ENCODE measurements around the gene CAP1.
A peak's percentile ranks its signal among the peaks of the same experiment; 100 is the strongest.

The CAP1 gene

GRCh38 chr1:40059338-40059959 lies 18.9 kb downstream of the CAP1 start:
- no peak for DNase-seq

DNA sequence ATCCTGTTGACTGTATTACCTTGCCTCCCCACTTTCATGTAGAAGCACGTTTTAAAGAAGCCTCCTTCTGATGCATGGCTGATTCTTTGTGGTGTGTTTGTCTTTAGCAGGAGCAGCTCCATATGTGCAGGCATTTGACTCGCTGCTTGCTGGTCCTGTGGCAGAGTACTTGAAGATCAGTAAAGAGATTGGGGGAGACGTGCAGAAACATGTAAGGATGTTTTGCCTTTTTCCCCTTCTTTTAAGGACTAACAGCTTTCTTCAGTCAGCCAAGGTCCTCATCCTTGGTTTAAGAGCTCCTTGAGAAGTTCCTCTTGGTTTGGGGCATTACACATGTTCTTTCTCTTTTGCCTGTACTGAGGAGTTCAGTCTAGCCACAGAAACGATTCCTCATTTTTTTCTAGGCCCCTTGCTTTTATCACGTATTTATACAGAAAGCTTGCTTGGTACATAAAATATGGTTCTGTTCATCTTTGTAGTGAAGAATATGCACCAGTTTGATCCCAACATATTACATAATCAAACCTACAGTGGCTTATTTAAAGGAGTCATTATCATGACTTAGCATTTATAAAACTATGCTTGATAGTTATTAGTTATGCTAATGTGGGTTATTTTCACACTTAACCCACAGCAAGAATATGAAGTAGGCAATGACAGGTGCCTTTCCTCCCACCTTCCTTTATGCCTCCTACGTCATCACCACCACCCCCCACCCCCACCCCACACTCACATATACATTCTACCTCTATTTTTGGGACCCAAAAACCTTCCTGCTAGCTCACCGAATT lies 19.6 kb downstream of the CAP1 start:
- no peak for DNase-seq

- DNase-seq = no peak
Observed at GRCh38 chr1:40064797-40065499, 24.4 kb downstream of the CAP1 start.

DNA sequence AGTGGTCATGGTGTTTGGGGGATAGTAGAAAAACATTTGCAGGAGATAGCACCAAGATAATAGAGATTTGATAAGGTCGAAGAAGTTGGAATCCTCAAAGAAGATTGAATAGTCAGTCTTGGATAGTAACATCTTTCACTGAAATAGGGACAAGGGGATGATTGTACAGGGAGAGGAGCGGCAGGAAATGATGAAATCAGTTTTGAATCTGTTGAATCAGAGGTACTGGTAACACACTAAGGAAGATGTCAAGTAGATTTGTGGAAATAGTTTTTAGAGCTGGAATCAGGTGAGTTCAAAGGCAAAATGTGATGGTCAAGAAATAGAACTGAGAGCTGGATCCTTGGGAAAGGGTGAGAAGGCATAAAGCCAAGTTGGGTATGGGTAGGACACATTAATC lies 26.5 kb downstream of the CAP1 start:
- no peak for DNase-seq

DNA sequence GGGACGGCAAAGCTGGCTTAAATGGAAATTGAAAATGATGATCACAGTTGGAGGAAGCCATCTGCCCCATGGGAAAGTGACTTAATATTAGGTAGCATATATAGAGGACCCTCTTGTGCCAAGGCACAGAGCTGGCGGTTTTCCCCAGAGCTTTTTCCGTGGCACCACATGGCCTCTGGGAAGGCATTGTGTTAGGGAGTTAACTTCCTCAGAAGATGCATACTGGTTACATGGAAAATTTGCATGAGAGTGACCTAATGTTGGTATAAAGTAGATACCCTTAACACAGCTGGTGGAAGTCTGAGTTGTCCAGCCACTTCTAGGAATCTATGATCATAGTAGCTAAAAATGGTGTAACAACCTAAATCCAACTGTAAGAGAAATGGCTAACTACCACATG lies 27.3 kb downstream of the CAP1 start:
- DNase-seq = no peak

DNA sequence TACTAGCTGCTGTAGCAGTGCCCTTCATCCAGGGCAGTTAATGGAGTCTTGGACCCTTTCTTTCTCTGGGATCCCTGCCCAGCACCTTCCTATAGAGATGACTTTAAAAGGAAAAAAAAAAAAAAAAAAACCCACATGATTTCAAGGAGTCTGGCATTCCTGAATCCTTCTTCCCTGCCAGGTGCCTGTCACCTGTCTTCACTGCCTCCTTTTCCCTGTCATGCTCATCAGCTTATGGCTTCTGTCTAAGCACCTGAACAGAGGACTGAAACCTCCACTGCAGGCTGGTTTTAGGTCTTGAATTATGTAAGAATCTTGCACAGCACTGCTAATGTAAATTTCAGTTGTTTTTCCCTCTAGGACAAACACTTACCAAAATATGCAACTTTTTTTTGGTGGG lies 31.6 kb downstream of the CAP1 start:
- no peak for DNase-seq

DNA sequence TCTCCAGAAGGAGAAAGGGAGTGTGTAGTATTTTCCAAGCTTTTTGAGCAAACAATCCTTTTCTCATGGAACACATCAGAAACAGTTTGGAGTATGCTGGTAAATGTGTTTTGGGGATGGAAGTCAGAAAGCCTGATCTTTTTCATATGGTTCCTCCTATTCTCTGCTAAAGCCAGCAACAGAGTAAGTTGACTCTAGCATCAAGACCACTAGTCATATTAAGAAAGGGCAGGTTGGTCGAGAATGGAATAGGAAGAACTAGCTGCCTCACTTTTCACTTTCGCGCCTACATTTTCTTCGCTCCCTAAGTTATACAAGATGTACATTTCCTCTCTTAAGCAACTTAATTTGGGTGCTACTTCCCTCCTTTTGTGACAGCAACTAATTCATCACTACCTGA lies 32.5 kb downstream of the CAP1 start:
- no peak for DNase-seq

DNA sequence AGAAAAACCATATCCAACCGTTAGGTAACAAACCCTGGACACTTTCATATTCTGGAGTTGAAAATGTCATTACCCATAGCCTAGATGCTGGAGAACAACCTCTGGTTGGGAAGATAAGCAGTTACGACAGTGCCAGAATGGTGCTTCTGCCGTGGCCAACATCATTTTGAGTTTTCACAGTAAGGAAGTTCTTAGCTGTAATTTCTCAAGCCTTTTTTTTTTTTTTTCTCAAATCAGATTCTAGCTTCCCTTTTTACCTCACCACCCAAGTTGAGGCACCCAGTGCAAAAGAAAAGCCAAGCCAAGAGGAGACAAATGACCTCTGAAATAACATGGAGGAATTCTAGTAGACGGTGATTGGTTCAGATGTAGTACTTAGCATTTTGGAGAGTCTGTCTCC lies 34.7 kb downstream of the CAP1 start:
- DNase-seq = no peak

DNA sequence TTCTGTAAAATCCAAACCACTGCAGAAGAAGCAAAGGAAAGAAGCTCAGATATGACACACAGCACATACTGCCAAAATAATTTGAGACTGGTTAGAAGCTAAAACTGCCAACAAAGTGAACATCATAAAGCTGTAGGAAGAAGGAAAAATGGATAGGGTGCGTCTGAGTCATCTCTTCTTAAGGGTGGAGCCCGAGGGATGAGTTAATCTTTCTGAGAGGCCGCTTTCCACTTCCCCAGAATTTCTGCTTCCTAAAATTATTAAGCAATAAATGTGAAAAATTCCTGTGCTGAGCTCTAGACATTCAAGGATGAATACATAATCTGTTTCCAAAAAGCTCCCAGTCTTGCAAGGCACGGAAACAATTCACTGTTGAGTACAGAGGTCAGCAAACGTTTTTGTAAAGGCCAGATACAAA lies 36.4 kb downstream of the CAP1 start:
- no peak for DNase-seq

DNA sequence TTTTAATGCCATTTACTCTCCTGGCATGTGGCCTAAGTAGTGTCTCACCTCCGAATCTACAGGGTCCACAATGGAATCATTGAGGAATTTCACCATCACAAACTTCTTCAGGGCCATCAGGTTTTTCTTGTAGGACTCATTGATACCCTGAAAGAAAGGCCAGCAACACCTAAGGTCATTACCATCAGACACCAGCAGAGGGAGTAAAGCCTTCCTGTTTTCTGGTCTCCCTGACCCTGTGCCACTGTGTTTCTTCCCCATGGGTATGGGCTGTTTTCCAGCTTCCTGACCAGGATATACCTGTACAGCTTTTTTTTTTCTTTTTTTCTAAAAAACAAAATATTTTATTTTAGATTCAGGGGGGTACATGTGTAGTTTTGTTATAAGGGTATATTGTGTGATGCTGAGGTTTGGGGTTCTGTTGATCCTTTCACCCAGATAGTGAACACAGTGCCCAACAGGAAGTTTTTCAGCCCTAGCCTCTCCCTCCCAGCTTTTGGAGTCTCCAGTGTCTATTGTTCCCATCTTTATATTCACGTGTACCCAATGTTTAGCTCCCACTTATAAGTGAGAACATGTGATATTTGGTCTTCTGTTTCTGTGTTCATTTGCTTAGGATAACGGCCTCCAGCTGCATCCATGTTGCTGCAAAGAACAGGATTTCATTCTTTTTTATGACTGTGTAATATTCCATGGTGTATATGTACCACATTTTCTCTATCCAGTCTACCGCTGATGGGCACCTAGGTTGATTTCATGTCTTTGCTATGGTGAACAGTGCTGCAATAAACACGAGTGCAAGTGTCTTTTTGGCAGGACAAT lies 38.2 kb downstream of the CAP1 start:
- DNase-seq = no peak

GRCh38 chr1:40079774-40080400 lies 39.4 kb downstream of the CAP1 start:
- no peak for DNase-seq

GRCh38 chr1:40081871-40082270 lies 41.3 kb downstream of the CAP1 start:
- no peak for DNase-seq

DNA sequence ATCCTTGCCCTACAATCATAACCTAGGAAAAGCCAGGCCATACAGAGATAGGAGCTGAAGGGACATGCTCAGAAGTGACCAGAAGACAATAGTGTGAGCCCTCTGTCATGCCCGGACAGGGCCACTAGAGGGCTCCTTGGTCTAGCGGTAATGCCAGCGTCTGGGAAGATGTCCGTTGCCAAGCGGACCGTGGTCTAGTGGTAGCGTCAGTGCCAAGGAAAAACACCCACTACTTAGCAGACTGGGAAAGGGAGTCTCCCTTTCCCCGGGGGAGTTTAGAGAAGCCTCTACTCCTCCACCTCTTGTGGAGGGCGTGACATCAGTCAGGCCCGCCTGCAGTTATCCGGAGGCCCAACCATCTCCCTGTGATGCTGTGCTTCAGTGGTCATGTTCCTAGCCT lies 44.2 kb downstream of the CAP1 start:
- DNase-seq = peak; percentile 24

DNA sequence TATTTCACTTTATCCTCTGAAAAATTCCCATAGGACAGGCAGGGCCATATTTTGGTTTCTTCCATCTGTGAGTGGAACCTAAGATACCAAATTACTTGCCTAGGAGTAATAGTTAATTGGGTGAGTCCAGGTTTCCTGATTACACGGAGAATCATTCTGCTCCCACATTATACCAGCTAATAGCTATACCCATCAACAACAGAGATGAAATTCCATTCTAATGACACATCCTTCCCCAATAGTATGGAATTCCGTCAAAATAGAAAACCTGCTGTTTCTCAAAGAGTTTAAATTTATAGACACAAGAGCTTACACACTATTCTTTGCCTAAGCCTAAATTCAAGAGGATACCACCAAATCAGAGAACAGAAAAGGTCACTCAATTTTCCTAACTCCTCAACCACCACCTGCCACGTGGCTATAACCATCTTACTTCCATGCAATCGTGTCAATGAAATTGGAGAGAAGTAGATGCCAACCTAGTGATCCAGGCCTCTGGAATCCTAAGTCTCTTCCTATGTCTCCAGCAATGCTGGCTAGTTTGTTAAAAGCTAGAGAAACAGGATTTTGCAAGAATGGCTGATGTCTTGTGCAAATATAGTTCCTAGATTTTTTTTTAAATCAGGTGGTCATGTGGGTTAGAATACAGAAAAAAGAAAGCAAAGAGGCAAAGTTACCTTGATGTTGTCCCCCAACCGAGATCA lies 50.3 kb downstream of the CAP1 start:
- no peak for DNase-seq

DNA sequence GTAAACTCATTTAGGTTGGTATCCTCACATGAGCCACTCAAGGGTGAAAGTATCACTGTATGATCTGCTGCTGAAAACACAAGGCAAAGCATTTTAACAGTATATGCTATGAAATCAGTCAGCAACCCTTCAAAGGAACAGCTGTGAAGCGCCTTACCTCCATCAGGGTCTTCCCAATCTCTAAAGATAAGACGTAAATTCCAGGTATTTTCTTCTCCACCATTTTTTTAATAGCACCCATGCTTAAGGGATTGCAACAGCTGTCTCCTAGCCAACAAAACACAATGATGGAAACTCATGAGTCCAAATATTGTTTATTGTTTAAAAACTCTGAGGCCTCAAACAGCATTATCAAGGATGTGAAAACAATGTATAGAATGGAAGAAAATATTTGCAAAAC lies 51.7 kb downstream of the CAP1 start:
- no peak for DNase-seq

DNA sequence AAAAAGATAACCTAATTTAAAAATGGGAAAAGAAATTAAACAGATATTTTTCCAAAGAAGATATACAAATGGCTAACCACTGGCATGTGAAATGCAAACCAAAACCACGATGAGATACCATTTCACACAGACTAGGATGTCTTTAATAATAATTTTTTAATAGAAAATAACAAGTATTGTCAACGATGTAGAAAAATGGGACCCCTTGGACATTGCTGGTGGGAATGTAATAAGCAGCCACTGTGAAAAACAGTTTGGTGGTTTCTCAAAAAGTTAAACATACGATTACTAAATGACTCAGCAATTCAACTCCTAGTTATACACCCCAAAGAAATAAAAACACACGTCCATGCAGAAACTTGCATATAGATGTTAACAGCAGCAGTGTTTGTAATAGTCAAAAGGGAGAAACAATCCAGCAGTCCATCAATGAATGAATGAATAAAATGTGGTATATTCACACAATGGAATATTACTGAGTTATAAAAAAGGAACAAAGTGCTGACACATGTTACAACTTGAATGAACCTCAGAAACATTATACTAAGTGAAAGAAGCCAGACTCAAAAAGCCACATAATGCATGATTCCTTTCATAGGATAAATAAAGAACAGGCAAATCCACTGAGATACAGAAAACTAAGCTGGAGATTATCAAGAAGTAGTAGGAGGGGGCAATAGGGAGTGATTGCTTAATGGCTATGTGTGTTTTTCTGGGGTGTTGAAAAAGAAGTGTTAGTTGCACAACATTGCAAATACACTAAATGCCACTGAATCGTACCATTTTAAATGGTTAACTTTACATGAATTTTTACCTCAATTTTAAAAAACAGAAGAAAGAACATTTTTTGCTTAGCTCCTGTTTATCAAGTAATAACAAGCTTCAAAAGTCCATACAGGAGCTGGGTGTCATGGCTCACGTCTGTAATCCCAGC lies 52.4 kb downstream of the CAP1 start:
- DNase-seq = no peak

DNA sequence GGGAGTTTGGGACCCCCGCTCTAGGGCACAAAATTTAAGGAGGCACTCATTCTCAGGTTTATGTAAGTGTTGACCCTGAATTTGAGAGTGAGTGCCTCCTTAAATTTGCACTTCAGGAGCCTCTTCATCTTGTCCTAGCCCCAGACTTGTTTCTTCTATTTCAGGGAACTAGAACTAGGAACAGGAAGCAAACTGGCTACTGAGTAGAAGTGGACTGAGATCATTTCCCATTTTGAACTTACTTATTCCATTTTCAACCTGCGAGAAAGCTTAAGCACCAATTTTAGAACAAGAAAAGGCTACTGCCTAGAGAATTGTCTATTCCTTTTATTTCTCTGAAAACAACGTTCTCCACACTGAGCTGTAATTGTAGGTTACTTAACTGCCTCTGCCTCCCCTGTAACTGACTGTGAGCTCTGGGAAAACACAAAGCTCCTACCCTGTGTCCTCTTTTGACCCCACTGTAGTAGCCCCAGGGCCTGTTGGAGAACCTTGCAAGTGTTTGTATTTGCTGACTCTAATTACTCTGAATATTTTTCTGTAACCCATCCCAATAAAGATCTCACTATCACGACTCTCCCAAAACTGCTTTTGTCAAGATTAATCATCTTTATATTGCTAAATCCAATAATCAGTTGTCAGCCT lies 54.1 kb downstream of the CAP1 start:
- no peak for DNase-seq

GRCh38 chr1:40095806-40096205 lies 55.3 kb downstream of the CAP1 start:
- DNase-seq = no peak

DNA sequence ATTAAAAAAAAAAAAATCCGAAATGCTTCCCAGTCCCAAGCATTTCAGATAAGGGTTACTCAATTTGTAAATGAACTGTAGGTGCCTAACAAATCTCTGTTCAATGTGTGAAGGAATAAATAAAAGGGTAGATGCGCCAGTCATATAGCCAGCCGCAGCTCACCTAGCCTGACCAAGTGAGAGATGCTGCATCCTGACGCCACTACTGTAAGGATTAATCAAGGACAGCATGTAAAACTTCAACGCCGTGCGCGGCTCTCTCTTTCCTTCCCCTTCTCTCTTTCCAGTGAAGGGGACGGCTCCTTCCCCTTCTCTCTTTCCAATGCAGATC lies 56.1 kb downstream of the CAP1 start:
- DNase-seq = no peak

GRCh38 chr1:40096977-40097782 lies 56.7 kb downstream of the CAP1 start, which contains the start of gene PPT1:
TSS of gene PPT1 (minus strand) at chr1:40097252. CDS start at chr1:40097238, 14 bp downstream.
- peak; percentile 15 for DNase-seq

All from GOT3 (cell line).